ENCODE measurements around the gene ECI1.

- no peak for TF ChIP-seq CTCF (IDR thresholded peaks at IDR 0.05)
- TF ChIP-seq POLR2A (IDR thresholded peaks at IDR 0.05), result no peak
- TF ChIP-seq POLR2AphosphoS5 (IDR thresholded peaks at IDR 0.05), result no peak
Observed at GRCh38 chr16:2210386-2211365, 40.7 kb downstream of the ECI1 start, which contains the start of gene BRICD5.
